ENCODE results near the gene TAX1BP1.
"Not testable (repeated sequence)": the region's sequence is repeated elsewhere in the genome, so short reads cannot be mapped to it uniquely, and the experiment has no call there.

Gene TAX1BP1

GRCh38 chr7:27840760-27841364 lies 100.9 kb downstream of the TAX1BP1 start:
- no peak for DNase-seq (ENCODE audit: low read depth in 1 of 2, low spot score in 1 of 2)

- DNase-seq (ENCODE audit: low read depth in 1 of 2, low spot score in 1 of 2): no peak
Measured at GRCh38 chr7:27842094-27842692, 102.2 kb downstream of the TAX1BP1 start.

- DNase-seq (ENCODE audit: low read depth in 1 of 2, low spot score in 1 of 2): no peak
Measured at GRCh38 chr7:27842851-27843250, 102.9 kb downstream of the TAX1BP1 start.

GRCh38 chr7:27843584-27844305 lies 103.8 kb downstream of the TAX1BP1 start:
- DNase-seq (ENCODE audit: low read depth in 1 of 2, low spot score in 1 of 2): no peak

GRCh38 chr7:27846388-27846787 lies 106.4 kb downstream of the TAX1BP1 start:
- DNase-seq (ENCODE audit: low read depth in 1 of 2, low spot score in 1 of 2): no peak

- no peak for DNase-seq (ENCODE audit: low read depth in 1 of 2, low spot score in 1 of 2)
Measured at GRCh38 chr7:27850531-27850930, 110.6 kb downstream of the TAX1BP1 start.

GRCh38 chr7:27856703-27857485 lies 116.9 kb downstream of the TAX1BP1 start:
- DNase-seq (ENCODE audit: low read depth in 1 of 2, low spot score in 1 of 2): not testable (repeated sequence)

- no peak for DNase-seq (ENCODE audit: low read depth in 1 of 2, low spot score in 1 of 2)
Measured at GRCh38 chr7:27860800-27861199, 120.8 kb downstream of the TAX1BP1 start.

GRCh38 chr7:27861747-27862146 lies 121.8 kb downstream of the TAX1BP1 start:
- no peak for DNase-seq (ENCODE audit: low read depth in 1 of 2, low spot score in 1 of 2)

GRCh38 chr7:27863880-27864279 lies 123.9 kb downstream of the TAX1BP1 start:
- no peak for DNase-seq (ENCODE audit: low read depth in 1 of 2, low spot score in 1 of 2)

GRCh38 chr7:27866256-27866655 lies 126.3 kb downstream of the TAX1BP1 start:
- DNase-seq (ENCODE audit: low read depth in 1 of 2, low spot score in 1 of 2): no peak

- no peak for DNase-seq (ENCODE audit: low read depth in 1 of 2, low spot score in 1 of 2)
Measured at GRCh38 chr7:27866828-27867672, 127.1 kb downstream of the TAX1BP1 start.

- no peak for DNase-seq (ENCODE audit: low read depth in 1 of 2, low spot score in 1 of 2)
Measured at GRCh38 chr7:27868131-27868550, 128.2 kb downstream of the TAX1BP1 start.

GRCh38 chr7:27869056-27869455 lies 129.1 kb downstream of the TAX1BP1 start:
- no peak for DNase-seq (ENCODE audit: low read depth in 1 of 2, low spot score in 1 of 2)

- no peak for DNase-seq (ENCODE audit: low read depth in 1 of 2, low spot score in 1 of 2)
Measured at GRCh38 chr7:27870595-27870994, 130.6 kb downstream of the TAX1BP1 start.

GRCh38 chr7:27871086-27871485 lies 131.1 kb downstream of the TAX1BP1 start:
- DNase-seq (ENCODE audit: low read depth in 1 of 2, low spot score in 1 of 2): no peak

- no peak for DNase-seq (ENCODE audit: low read depth in 1 of 2, low spot score in 1 of 2)
Measured at GRCh38 chr7:27871866-27872265, 131.9 kb downstream of the TAX1BP1 start.

- DNase-seq (ENCODE audit: low read depth in 1 of 2, low spot score in 1 of 2): no peak
Measured at GRCh38 chr7:27872356-27873275, 132.7 kb downstream of the TAX1BP1 start.

Measured in activated CD4-positive, alpha-beta T cell treated with anti-CD3 and anti-CD28 coated beads, Interleukin-2, amount 50 U/mL, for 24 hours (primary cell).